Thyroid gland (tissue), 4 donors: ENCODE data around the gene COL25A1. TPM values are rescaled to one million over a fixed set of nuclear protein-coding genes. Genes with fewer than 3 reads are reported as not detected.

Experiments
- DNase-seq, 2 donors: peaks; one replicate each; pipeline ENCODE4 v3.0.0-alpha.2; 2019
- H3K27ac ChIP-seq, 3 donors: fragments of 200-600 bp; sonication (generic); 1 replicate in 2 of 3; 2 replicates in 1 of 3; pipeline ENCODE4 v1.5.1; 2016 to 2019; ENCODE audit warnings: mild to moderate bottlenecking in 1 of 3, moderate library complexity in 1 of 3
- H3K27me3 ChIP-seq: fragments of 200-600 bp; sonication (generic); one replicate; pipeline ENCODE4 v1.5.1; 2019
- H3K36me3 ChIP-seq, 2 donors: fragments of 200-600 bp; sonication (generic); one replicate each; pipeline ENCODE4 v1.5.1; 2016 to 2019
- H3K4me1 ChIP-seq, 2 donors: fragments of 200-600 bp; sonication (generic); one replicate each; pipeline ENCODE4 v1.5.1; 2017 to 2019
- H3K4me3 ChIP-seq, 3 donors: fragments of 200-600 bp; sonication (generic); replicated peaks in 1 of 3; 1 replicate in 2 of 3; 2 replicates in 1 of 3; pipeline ENCODE4 v1.5.1; 2016; ENCODE audit warnings: mild to moderate bottlenecking in 1 of 3
- H3K9me3 ChIP-seq: fragments of 200-600 bp; sonication (generic); one replicate; pipeline ENCODE4 v1.5.1; 2017
- CTCF ChIP-seq, 6 experiments: fragments of 200-600 bp in 3 of 6; fragments of 450-650 bp in 3 of 6; sonication (generic) in 3 of 6; IDR thresholded peaks; one replicate each; pipeline ENCODE4 v1.5.1; 2016 to 2019; ENCODE audit warnings: antibody characterized with exemption in 6 of 6, mild to moderate bottlenecking in 2 of 6, inconsistent platforms in 1 of 6, moderate library complexity in 1 of 6
- POLR2A ChIP-seq, 2 donors: fragments of 450-650 bp; IDR thresholded peaks; one replicate each; pipeline ENCODE4 v1.6.1; 2017; ENCODE audit warnings: antibody characterized with exemption in 2 of 2, mild to moderate bottlenecking in 2 of 2, moderate library complexity in 1 of 2
- WGBS, 2 donors: methylation state at CpG; one replicate each; pipeline ENCODE4 v1.1.5; 2017; 5-methylcytosine and 5-hydroxymethylcytosine counted together
- intact Hi-C: fragments of 100-400 bp; cut with DNase I; formaldehyde crosslinking; loops from one replicate; pipeline ENCODE4 v1.15.1; 2023
- total RNA-seq, 4 donors: library from RNA; depleted of rRNA; stranded (reverse); fragments of >200 nt; gene quantifications; one replicate each; pipeline ENCODE4 v1.2.3, GENCODE V29; 2016

Gene COL25A1
- total RNA-seq, 4 donors from 2014 or later, result 5.5 to 21.0 (median 7.1) TPM

GRCh38 chr4:109156356-109156755 lies 146.1 kb downstream of the COL25A1 start:
- H3K27me3 ChIP-seq, result no peaks in the 10 kb centered on the region
- H3K4me3 ChIP-seq, result no peak overlapping the region
- no peak for DNase-seq
- H3K27ac ChIP-seq, result no peak overlapping the region
- intact Hi-C loops, result no loop called here
- TF ChIP-seq CTCF (IDR thresholded peaks at IDR 0.05) (no peak), POLR2A (IDR thresholded peaks at IDR 0.05) (no peak)
- H3K9me3 ChIP-seq, result no peaks in the 10 kb centered on the region
- H3K4me1 ChIP-seq, result peaks cover 15 to 21% of the 10 kb centered on the region in 2 donors
- H3K36me3 ChIP-seq, result no peaks in the 10 kb centered on the region
- WGBS, 2 donors, result 34 to 36% methylated on average over 2 of the region's 2 CpGs

DNA sequence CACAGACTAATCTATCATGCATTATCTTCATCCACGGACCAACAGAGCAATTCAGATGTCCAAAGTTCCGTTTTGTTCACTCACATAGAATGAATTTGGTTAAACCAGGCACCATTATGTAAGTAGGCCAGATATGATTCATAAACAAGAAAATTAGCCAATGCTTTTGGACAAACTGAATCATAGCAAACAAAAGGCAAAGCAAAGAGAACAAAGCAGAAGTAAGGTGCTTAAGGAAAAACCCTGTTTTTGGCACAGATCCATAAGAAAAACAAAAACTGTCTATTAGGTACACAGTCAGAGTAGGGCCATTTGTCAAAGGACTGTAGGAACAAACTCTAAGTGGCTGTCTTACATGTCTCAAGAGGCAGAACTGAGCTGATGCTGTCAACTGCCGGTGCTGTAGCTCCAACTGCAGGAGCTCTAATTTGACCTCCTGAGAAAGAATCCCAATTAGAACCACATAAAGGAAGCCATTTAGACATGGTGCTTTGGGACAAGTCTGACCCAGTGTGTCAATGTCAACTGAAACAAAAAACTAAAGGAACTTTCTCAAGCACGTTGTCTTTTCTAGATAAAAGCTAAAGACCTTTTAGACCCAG lies 146.7 kb downstream of the COL25A1 start:
- H3K27me3 ChIP-seq, result no peaks in the 10 kb centered on the region
- 57 to 59% methylated on average over 4 of the region's 4 CpGs for WGBS, 2 donors
- H3K27ac ChIP-seq, result peak overlapping the region in 1 of 3 donors; percentile 19
- intact Hi-C loops, result no loop called here
- no peak for TF ChIP-seq CTCF (IDR thresholded peaks at IDR 0.05)
- TF ChIP-seq POLR2A (IDR thresholded peaks at IDR 0.05), result no peak
- H3K4me1 ChIP-seq, result peaks cover 15 to 21% of the 10 kb centered on the region in 2 donors
- no peaks in the 10 kb centered on the region for H3K36me3 ChIP-seq
- DNase-seq, result no peak
- H3K9me3 ChIP-seq, result no peaks in the 10 kb centered on the region
- no peak overlapping the region for H3K4me3 ChIP-seq

DNA sequence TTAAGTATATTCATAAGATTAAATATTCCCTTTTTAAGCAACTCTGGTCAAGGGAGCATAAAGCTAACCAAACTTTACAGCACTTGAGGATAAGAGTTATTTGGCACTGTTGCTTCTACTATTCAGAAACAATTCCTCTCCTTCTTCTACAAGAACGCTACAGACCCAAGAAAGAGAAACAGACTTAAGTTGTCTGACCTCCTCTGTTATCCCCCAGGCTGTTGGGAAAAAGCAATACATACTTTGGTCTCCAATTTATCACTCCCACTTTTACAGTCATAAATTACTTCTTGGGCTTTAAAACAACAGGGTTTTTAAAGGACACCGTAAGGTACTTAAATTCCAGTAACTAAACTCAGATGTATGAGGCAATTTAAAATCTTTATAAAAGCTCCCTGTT lies 147.4 kb downstream of the COL25A1 start:
- no peaks in the 10 kb centered on the region for H3K9me3 ChIP-seq
- no peaks in the 10 kb centered on the region for H3K36me3 ChIP-seq
- TF ChIP-seq POLR2A (IDR thresholded peaks at IDR 0.05) (no peak), CTCF (IDR thresholded peaks at IDR 0.05) (no peak)
- no peak for DNase-seq
- H3K4me3 ChIP-seq, result no peak overlapping the region
- no peaks in the 10 kb centered on the region for H3K27me3 ChIP-seq
- peak overlapping the region in 1 of 3 donors; percentile 19 for H3K27ac ChIP-seq
- 34 to 48% methylated on average over 2 of the region's 2 CpGs for WGBS, 2 donors
- intact Hi-C loops, result no loop called here
- peaks cover 15 to 21% of the 10 kb centered on the region in 2 donors for H3K4me1 ChIP-seq

- H3K27me3 ChIP-seq, result no peaks in the 10 kb centered on the region
- no peak overlapping the region for H3K27ac ChIP-seq
- intact Hi-C loops, result no loop called here
- H3K4me1 ChIP-seq, result peaks cover 15 to 21% of the 10 kb centered on the region in 2 donors
- no peak for DNase-seq
- TF ChIP-seq CTCF (IDR thresholded peaks at IDR 0.05) (no peak), POLR2A (IDR thresholded peaks at IDR 0.05) (no peak)
- 51 to 68% methylated on average over 4 of the region's 4 CpGs for WGBS, 2 donors
- H3K9me3 ChIP-seq, result no peaks in the 10 kb centered on the region
- no peak overlapping the region for H3K4me3 ChIP-seq
- no peaks in the 10 kb centered on the region for H3K36me3 ChIP-seq
These were observed 148.0 kb downstream of the COL25A1 start for GRCh38 chr4:109154424-109154823.

- H3K27me3 ChIP-seq, result no peaks in the 10 kb centered on the region
- no peaks in the 10 kb centered on the region for H3K36me3 ChIP-seq
- DNase-seq, result no peak
- no peak for TF ChIP-seq POLR2A (IDR thresholded peaks at IDR 0.05)
- TF ChIP-seq CTCF (IDR thresholded peaks at IDR 0.05), result no peak
- H3K4me1 ChIP-seq, result peaks cover 4 to 5% of the 10 kb centered on the region in 2 donors
- intact Hi-C loops, result no loop called here
- H3K9me3 ChIP-seq, result no peaks in the 10 kb centered on the region
- H3K4me3 ChIP-seq, result no peak overlapping the region
- no peak overlapping the region for H3K27ac ChIP-seq
These were observed 152.6 kb downstream of the COL25A1 start for GRCh38 chr4:109149836-109150235.
